ENCODE data around the gene HMOX2.

The HMOX2 gene

DNA sequence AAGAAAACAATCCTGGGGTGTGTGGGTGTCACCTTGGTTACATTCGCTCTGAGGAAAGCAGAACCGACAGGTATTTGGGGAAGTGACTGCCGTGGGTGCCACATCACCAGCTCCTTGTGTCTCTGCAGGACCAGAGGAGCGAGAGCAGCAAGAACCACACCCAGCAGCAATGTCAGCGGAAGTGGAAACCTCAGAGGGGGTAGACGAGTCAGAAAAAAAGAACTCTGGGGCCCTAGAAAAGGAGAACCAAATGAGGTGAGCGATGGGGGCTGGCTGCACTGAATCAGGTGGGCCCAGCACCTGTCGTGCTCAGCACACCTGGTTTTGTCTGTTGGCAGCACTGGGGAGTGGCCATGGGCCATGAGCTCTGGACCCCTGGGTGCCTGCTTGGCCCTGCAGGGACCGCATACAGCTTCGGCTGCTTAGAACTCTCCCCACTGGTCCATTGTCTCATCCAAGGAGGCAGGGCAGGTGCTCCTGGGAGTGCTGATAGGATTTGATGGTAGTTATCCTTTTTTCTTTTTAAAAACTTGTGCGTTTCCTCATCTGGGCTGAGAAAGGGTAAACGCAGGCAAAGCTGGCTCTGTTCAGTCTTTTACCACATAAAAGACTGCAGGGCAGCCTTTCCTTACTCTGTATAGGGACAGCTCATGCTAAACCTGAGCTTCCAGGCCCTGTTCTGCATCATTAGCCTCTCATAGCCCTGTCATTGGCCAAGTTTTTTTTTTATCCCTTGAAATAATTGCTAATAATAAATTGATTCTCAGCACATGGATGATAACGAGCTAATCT is 29.4 kb downstream of the HMOX2 start:
- TF ChIP-seq RARB (CRISPR knock-in tag; IDR thresholded peaks at IDR 0.05) (no peak), ZNF70 (CRISPR knock-in tag; IDR thresholded peaks at IDR 0.05) (no peak), SNAI2 (CRISPR knock-in tag; IDR thresholded peaks at IDR 0.05) (no peak), BACH2 (CRISPR knock-in tag; IDR thresholded peaks at IDR 0.05; ENCODE audit: borderline replicate concordance) (no peak), ZFP3 (CRISPR knock-in tag; IDR thresholded peaks at IDR 0.05) (no peak), ZFP30 (CRISPR knock-in tag; IDR thresholded peaks at IDR 0.05) (no peak), OSR1 (CRISPR knock-in tag; IDR thresholded peaks at IDR 0.05) (no peak), TCF4 (CRISPR knock-in tag; IDR thresholded peaks at IDR 0.05; ENCODE audit: borderline replicate concordance) (no peak), PPARA (CRISPR knock-in tag; IDR thresholded peaks at IDR 0.05; ENCODE audit: borderline replicate concordance) (no peak), ZNF8 (CRISPR knock-in tag; IDR thresholded peaks at IDR 0.05) (no peak), CSDC2 (CRISPR knock-in tag; IDR thresholded peaks at IDR 0.05) (no peak), ZNF565 (CRISPR knock-in tag; conservative IDR thresholded peaks at IDR 0.05; ENCODE audit: low read depth) (no peak), ISL1 (CRISPR knock-in tag; IDR thresholded peaks at IDR 0.05) (no peak)
- TF ChIP-seq, protein P1, sequence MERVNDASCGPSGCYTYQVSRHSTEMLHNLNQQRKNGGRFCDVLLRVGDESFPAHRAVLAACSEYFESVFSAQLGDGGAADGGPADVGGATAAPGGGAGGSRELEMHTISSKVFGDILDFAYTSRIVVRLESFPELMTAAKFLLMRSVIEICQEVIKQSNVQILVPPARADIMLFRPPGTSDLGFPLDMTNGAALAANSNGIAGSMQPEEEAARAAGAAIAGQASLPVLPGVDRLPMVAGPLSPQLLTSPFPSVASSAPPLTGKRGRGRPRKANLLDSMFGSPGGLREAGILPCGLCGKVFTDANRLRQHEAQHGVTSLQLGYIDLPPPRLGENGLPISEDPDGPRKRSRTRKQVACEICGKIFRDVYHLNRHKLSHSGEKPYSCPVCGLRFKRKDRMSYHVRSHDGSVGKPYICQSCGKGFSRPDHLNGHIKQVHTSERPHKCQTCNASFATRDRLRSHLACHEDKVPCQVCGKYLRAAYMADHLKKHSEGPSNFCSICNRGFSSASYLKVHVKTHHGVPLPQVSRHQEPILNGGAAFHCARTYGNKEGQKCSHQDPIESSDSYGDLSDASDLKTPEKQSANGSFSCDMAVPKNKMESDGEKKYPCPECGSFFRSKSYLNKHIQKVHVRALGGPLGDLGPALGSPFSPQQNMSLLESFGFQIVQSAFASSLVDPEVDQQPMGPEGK (CRISPR knock-in tag; IDR thresholded peaks at IDR 0.05; ENCODE audit: borderline replicate concordance): no peak
- TF ChIP-seq, protein P2, sequence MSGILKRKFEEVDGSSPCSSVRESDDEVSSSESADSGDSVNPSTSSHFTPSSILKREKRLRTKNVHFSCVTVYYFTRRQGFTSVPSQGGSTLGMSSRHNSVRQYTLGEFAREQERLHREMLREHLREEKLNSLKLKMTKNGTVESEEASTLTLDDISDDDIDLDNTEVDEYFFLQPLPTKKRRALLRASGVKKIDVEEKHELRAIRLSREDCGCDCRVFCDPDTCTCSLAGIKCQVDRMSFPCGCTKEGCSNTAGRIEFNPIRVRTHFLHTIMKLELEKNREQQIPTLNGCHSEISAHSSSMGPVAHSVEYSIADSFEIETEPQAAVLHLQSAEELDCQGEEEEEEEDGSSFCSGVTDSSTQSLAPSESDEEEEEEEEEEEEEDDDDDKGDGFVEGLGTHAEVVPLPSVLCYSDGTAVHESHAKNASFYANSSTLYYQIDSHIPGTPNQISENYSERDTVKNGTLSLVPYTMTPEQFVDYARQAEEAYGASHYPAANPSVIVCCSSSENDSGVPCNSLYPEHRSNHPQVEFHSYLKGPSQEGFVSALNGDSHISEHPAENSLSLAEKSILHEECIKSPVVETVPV (CRISPR knock-in tag; IDR thresholded peaks at IDR 0.05): no peak
- TF ChIP-seq, protein P3, sequence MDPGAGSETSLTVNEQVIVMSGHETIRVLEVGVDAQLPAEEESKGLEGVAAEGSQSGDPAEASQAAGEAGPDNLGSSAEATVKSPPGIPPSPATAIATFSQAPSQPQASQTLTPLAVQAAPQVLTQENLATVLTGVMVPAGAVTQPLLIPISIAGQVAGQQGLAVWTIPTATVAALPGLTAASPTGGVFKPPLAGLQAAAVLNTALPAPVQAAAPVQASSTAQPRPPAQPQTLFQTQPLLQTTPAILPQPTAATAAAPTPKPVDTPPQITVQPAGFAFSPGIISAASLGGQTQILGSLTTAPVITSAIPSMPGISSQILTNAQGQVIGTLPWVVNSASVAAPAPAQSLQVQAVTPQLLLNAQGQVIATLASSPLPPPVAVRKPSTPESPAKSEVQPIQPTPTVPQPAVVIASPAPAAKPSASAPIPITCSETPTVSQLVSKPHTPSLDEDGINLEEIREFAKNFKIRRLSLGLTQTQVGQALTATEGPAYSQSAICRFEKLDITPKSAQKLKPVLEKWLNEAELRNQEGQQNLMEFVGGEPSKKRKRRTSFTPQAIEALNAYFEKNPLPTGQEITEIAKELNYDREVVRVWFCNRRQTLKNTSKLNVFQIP (CRISPR knock-in tag; IDR thresholded peaks at IDR 0.05; ENCODE audit: borderline replicate concordance, low read depth): no peak
- no peak for ATAC-seq

DNA sequence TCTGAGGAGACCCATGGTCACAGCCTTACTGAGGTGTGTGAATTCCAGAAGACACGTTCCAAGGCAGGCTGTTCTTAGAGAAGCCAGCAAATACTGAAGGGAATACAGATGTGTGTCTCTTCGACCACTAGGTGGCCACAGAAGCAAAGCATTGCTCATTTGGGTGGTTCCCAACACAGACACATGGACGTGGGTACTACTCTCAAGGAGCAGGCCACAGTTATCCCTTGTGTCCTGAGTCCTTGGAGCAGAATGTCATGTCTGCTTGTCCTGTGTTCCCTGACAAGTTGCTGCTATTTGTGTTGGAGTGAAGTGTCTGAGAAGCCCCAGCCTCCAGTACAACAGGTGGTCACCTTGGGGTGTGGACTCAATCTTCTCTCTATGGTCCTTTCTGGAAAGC is 30.3 kb downstream of the HMOX2 start:
- TF ChIP-seq ARNTL (CRISPR knock-in tag; IDR thresholded peaks at IDR 0.05; ENCODE audit: borderline replicate concordance, low read depth) (no peak), ZFP30 (CRISPR knock-in tag; IDR thresholded peaks at IDR 0.05) (no peak), TOX (CRISPR knock-in tag; IDR thresholded peaks at IDR 0.05; ENCODE audit: borderline replicate concordance) (no peak), CSDC2 (CRISPR knock-in tag; IDR thresholded peaks at IDR 0.05) (no peak), OSR1 (CRISPR knock-in tag; IDR thresholded peaks at IDR 0.05) (no peak), ZNF70 (CRISPR knock-in tag; IDR thresholded peaks at IDR 0.05) (no peak), GLIS3 (CRISPR knock-in tag; IDR thresholded peaks at IDR 0.05) (no peak), ZNF565 (CRISPR knock-in tag; conservative IDR thresholded peaks at IDR 0.05; ENCODE audit: low read depth) (no peak), PPARA (CRISPR knock-in tag; IDR thresholded peaks at IDR 0.05; ENCODE audit: borderline replicate concordance) (no peak), ZNF8 (CRISPR knock-in tag; IDR thresholded peaks at IDR 0.05) (no peak), RARB (CRISPR knock-in tag; IDR thresholded peaks at IDR 0.05) (no peak)
- TF ChIP-seq, protein P2 (CRISPR knock-in tag; IDR thresholded peaks at IDR 0.05): no peak
- TF ChIP-seq, protein P1 (CRISPR knock-in tag; IDR thresholded peaks at IDR 0.05; ENCODE audit: borderline replicate concordance): no peak
- TF ChIP-seq, protein P3 (CRISPR knock-in tag; IDR thresholded peaks at IDR 0.05; ENCODE audit: borderline replicate concordance, low read depth): no peak
- TF ChIP-seq, protein P4, sequence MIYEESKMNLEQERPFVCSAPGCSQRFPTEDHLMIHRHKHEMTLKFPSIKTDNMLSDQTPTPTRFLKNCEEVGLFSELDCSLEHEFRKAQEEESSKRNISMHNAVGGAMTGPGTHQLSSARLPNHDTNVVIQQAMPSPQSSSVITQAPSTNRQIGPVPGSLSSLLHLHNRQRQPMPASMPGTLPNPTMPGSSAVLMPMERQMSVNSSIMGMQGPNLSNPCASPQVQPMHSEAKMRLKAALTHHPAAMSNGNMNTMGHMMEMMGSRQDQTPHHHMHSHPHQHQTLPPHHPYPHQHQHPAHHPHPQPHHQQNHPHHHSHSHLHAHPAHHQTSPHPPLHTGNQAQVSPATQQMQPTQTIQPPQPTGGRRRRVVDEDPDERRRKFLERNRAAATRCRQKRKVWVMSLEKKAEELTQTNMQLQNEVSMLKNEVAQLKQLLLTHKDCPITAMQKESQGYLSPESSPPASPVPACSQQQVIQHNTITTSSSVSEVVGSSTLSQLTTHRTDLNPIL (CRISPR knock-in tag; IDR thresholded peaks at IDR 0.05; ENCODE audit: low read depth): no peak
- TF ChIP-seq, protein P5, sequence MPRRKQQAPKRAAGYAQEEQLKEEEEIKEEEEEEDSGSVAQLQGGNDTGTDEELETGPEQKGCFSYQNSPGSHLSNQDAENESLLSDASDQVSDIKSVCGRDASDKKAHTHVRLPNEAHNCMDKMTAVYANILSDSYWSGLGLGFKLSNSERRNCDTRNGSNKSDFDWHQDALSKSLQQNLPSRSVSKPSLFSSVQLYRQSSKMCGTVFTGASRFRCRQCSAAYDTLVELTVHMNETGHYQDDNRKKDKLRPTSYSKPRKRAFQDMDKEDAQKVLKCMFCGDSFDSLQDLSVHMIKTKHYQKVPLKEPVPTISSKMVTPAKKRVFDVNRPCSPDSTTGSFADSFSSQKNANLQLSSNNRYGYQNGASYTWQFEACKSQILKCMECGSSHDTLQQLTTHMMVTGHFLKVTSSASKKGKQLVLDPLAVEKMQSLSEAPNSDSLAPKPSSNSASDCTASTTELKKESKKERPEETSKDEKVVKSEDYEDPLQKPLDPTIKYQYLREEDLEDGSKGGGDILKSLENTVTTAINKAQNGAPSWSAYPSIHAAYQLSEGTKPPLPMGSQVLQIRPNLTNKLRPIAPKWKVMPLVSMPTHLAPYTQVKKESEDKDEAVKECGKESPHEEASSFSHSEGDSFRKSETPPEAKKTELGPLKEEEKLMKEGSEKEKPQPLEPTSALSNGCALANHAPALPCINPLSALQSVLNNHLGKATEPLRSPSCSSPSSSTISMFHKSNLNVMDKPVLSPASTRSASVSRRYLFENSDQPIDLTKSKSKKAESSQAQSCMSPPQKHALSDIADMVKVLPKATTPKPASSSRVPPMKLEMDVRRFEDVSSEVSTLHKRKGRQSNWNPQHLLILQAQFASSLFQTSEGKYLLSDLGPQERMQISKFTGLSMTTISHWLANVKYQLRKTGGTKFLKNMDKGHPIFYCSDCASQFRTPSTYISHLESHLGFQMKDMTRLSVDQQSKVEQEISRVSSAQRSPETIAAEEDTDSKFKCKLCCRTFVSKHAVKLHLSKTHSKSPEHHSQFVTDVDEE (CRISPR knock-in tag; IDR thresholded peaks at IDR 0.05): no peak
- ATAC-seq: peak; percentile 94

Data from SK-N-SH treated with all-trans-retinoic acid at 6 μM for 48 hours (cell line).